Mesothelial cell of epicardium (in vitro differentiated cells): ENCODE measurements around the gene SLC16A10. TPM values are rescaled to one million over a fixed set of nuclear protein-coding genes. Genes with fewer than 3 reads are reported as not detected.

Experiments used
- DNase-seq, 2 experiments: peaks; one replicate each; pipeline ENCODE4 v3.0.0; 2021; ENCODE audit warnings: low spot score in 2 of 2; ENCODE audit not compliant: unreplicated experiment in 2 of 2
- H3K27ac Mint-ChIP-seq: 2 replicates; pipeline ENCODE4 v1.8.0; 2021; ENCODE audit warnings: mixed read lengths
- H3K27me3 Mint-ChIP-seq: 2 replicates; pipeline ENCODE4 v1.8.0; 2021; ENCODE audit warnings: low read depth, mixed read lengths
- H3K36me3 Mint-ChIP-seq: 2 replicates; pipeline ENCODE4 v1.8.0; 2021; ENCODE audit warnings: mixed read lengths
- H3K4me1 Mint-ChIP-seq: 2 replicates; pipeline ENCODE4 v1.8.0; 2021; ENCODE audit warnings: mixed read lengths
- H3K4me3 Mint-ChIP-seq: 2 replicates; pipeline ENCODE4 v1.8.0; 2021; ENCODE audit warnings: mild to moderate bottlenecking, moderate library complexity, mixed read lengths
- H3K9me3 Mint-ChIP-seq: 2 replicates; pipeline ENCODE4 v1.8.0; 2021; ENCODE audit warnings: mixed read lengths
- CTCF ChIP-seq: fragments of 200-600 bp; sonication (generic); IDR thresholded peaks from one replicate; pipeline ENCODE4 v1.5.0; 2021; ENCODE audit warnings: antibody characterized with exemption; ENCODE audit not compliant: unreplicated experiment
- total RNA-seq: library from RNA; stranded (reverse); gene quantifications from 3 replicates; pipeline ENCODE4 v1.2.1, GENCODE V29; 2021

SLC16A10 gene
- total RNA-seq, 1 donor from 2014 or later: 18.0 TPM

DNA sequence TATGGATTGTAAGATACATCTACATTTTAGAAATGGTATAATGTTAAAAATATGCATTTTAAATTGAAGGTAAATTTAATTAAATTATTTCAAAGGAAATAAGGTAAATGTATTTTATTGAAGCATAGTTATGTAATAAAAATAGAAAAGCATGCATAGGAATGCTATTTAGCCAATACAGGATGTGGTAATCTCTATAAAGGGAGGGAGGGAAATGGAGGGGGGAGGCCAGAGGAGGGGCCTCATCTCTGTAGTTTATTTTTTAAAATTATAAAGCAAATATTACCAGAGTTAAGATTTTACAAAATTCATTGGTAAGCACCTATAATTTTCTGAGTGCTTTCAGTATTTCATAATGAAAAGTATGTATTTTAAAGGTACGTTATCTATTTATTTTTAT lies 27.2 kb downstream of the SLC16A10 start:
- no peak overlapping the region for H3K4me3 Mint-ChIP-seq
- no peak for DNase-seq
- H3K27ac Mint-ChIP-seq: no peak overlapping the region
- peaks cover 14% of the 10 kb centered on the region for H3K4me1 Mint-ChIP-seq
- no peaks in the 10 kb centered on the region for H3K27me3 Mint-ChIP-seq
- H3K36me3 Mint-ChIP-seq: peaks cover 8% of the 10 kb centered on the region
- H3K9me3 Mint-ChIP-seq: peaks cover 5% of the 10 kb centered on the region
- no peak for TF ChIP-seq CTCF

DNA sequence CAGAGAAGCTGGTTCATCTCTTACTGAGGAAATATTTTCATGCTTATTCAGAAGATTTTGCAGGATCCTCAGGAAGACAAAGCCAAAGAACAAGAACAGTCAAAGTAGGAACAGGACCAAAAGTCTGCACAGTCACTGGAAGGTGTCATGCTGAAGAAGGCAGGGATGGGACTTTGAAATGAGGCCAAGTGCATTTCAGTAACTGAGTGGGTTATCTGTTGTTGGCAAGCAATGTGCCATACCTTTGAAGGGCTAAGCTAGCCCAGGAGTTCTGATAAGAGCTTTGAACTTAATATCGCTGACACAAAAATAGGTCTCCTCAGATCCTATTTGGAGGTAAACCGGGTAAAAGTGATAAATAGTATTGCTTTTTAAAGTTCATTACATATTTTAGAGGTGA lies 31.5 kb downstream of the SLC16A10 start:
- Mint-ChIP-seq H3K27me3 (no peaks in the 10 kb centered on the region), H3K36me3 (peaks cover 8% of the 10 kb centered on the region), H3K9me3 (peaks cover 5% of the 10 kb centered on the region), H3K4me1 (peaks cover 15% of the 10 kb centered on the region), H3K27ac (peak overlapping the region; percentile 22), H3K4me3 (no peak overlapping the region)
- TF ChIP-seq CTCF: no peak
- no peak for DNase-seq

DNA sequence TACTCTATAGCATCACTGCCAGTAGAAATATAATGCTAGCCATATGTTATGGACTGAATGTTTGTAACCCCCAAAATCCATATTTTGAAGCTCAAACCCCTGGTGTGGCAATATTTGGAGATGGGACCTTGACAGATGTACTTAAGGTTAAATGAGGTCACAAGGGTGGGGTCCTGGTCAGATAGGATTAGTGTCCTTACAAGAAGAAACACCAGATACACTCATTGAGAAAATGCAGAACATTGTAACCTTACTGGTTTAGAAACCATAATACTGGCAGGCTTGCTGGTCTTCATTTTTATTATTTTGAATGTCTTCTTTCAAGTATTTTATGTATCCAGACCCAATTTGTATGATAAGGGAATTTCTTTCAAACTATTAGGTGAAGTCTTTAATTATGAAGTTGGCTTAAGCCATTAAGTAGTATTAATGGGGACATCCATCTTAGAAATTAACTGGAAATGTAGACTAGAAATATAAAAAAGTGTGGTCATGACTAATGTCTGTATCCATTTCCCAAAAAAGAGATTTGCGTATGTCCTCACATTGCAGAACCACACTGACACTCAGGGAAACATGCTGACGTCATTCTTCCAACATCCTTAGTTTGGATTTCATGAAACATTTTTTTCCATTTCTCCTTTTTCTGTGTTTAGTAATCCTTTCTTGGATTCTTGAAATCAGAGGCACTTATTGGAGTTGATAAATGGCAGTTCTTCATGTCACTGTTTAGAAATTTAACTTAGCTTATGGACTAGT lies 32.4 kb downstream of the SLC16A10 start:
- Mint-ChIP-seq H3K4me1 (peaks cover 11% of the 10 kb centered on the region), H3K36me3 (peaks cover 8% of the 10 kb centered on the region), H3K27me3 (no peaks in the 10 kb centered on the region), H3K4me3 (no peak overlapping the region), H3K27ac (no peak overlapping the region), H3K9me3 (peaks cover 5% of the 10 kb centered on the region)
- no peak for DNase-seq
- TF ChIP-seq CTCF: no peak

DNA sequence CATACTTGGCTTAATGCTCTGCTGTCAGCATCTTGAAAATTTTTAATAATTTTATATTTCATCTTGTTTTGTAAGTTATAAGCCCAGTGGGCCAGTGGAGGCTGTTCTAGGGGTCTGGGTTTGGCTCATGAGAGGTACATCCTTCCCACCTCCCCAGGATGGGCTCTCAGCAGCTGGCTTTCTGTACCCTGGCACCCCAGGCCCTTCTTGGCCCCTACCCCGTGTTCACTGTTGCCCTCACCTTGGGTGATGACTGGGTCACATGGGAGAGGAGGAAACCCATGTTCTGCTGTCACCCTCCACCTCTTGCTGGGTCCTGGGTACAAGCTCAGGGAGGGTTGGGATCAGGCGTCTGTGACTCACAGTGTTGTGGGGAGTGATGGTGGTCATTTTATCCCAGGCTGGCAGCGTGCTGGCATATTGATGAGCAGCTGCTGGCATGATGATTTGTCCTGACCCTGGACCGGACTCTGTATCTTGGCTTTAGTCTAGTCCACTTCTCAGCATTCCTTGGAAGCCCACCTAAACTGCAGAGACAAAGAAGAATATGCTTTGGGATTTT lies 34.6 kb downstream of the SLC16A10 start:
- Mint-ChIP-seq H3K36me3 (peaks cover 5% of the 10 kb centered on the region), H3K4me1 (peaks cover 8% of the 10 kb centered on the region)

GRCh38 chr6:111122458-111123286 lies 35.4 kb downstream of the SLC16A10 start:
- TF ChIP-seq CTCF: no peak
- DNase-seq: no peak
- Mint-ChIP-seq H3K4me1 (peaks cover 8% of the 10 kb centered on the region), H3K9me3 (peaks cover 3% of the 10 kb centered on the region), H3K36me3 (peaks cover 3% of the 10 kb centered on the region), H3K4me3 (no peak overlapping the region), H3K27ac (peak overlapping the region; percentile 3), H3K27me3 (no peaks in the 10 kb centered on the region)

More for the DNA sequence above, 34.6 kb downstream of the SLC16A10 start:
- Mint-ChIP-seq H3K27ac (no peak overlapping the region), H3K27me3 (no peaks in the 10 kb centered on the region), H3K9me3 (peaks cover 5% of the 10 kb centered on the region), H3K4me3 (no peak overlapping the region)
- TF ChIP-seq CTCF: no peak
- DNase-seq: no peak
